ENCODE data around the gene INO80. TPM values are rescaled to one million over a fixed set of nuclear protein-coding genes. Genes with fewer than 3 reads are reported as not detected.

INO80 gene
- total RNA-seq, 1 experiment from 2014 or later: 27.3 TPM

GRCh38 chr15:41031232-41032078 lies 84.6 kb downstream of the INO80 start:
- H3K27ac ChIP-seq (ENCODE audit: low read depth, low read length, poor library complexity, severe bottlenecking): no peak overlapping the region
- no peaks in the 10 kb centered on the region for H3K9me3 ChIP-seq (ENCODE audit: low read depth, low read length, poor library complexity, severe bottlenecking)
- intact Hi-C loops (cut with micrococcal nuclease; ENCODE audit: unreplicated experiment): no loop called here
- BruUV-seq (replicated peaks): no TSS peak
- H3K4me1 ChIP-seq (ENCODE audit: insufficient read depth, low read length, poor library complexity, severe bottlenecking): peaks cover 9% of the 10 kb centered on the region
- POLR2A ChIA-PET (ENCODE audit: low non-redundant PET): no interaction called here
- DNase-seq (ENCODE audit: low spot score): no peak
- H3K4me3 ChIP-seq (ENCODE audit: low read depth, low read length, poor library complexity, severe bottlenecking): no peak overlapping the region
- TF ChIP-seq EZH2 (IDR thresholded peaks at IDR 0.05; ENCODE audit: borderline replicate concordance, low read depth, low read length, poor library complexity, severe bottlenecking): no peak
- no peak for TF ChIP-seq CTCF (conservative IDR thresholded peaks at IDR 0.05; ENCODE audit: low read depth, low read length)
- CTCF ChIA-PET: no interaction called here
- H3K36me3 ChIP-seq (ENCODE audit: insufficient read depth, low read length, poor library complexity, severe bottlenecking): peaks cover 24% of the 10 kb centered on the region
- no peaks in the 10 kb centered on the region for H3K27me3 ChIP-seq (replicated peaks; ENCODE audit: insufficient read depth, low read depth, low read length, poor library complexity)

- ChIA-PET CTCF (no interaction called here), POLR2A (ENCODE audit: low non-redundant PET) (no interaction called here)
- Histone ChIP-seq H3K27ac (ENCODE audit: low read depth, low read length, poor library complexity, severe bottlenecking) (no peak overlapping the region), H3K36me3 (ENCODE audit: insufficient read depth, low read length, poor library complexity, severe bottlenecking) (peaks cover 25% of the 10 kb centered on the region), H3K4me1 (ENCODE audit: insufficient read depth, low read length, poor library complexity, severe bottlenecking) (peaks cover 11% of the 10 kb centered on the region), H3K27me3 (replicated peaks; ENCODE audit: insufficient read depth, low read depth, low read length, poor library complexity) (no peaks in the 10 kb centered on the region), H3K9me3 (ENCODE audit: low read depth, low read length, poor library complexity, severe bottlenecking) (no peaks in the 10 kb centered on the region), H3K4me3 (ENCODE audit: low read depth, low read length, poor library complexity, severe bottlenecking) (no peak overlapping the region)
- no peak for DNase-seq (ENCODE audit: low spot score)
- intact Hi-C loops (cut with micrococcal nuclease; ENCODE audit: unreplicated experiment): no loop called here
- TF ChIP-seq CTCF (conservative IDR thresholded peaks at IDR 0.05; ENCODE audit: low read depth, low read length) (no peak), EZH2 (IDR thresholded peaks at IDR 0.05; ENCODE audit: borderline replicate concordance, low read depth, low read length, poor library complexity, severe bottlenecking) (no peak)
- no TSS peak for BruUV-seq (replicated peaks)
Measured at GRCh38 chr15:41028853-41029252, 87.2 kb downstream of the INO80 start.

- TF ChIP-seq EZH2 (IDR thresholded peaks at IDR 0.05; ENCODE audit: borderline replicate concordance, low read depth, low read length, poor library complexity, severe bottlenecking) (no peak), CTCF (conservative IDR thresholded peaks at IDR 0.05; ENCODE audit: low read depth, low read length) (no peak)
- Histone ChIP-seq H3K4me3 (ENCODE audit: low read depth, low read length, poor library complexity, severe bottlenecking) (no peak overlapping the region), H3K4me1 (ENCODE audit: insufficient read depth, low read length, poor library complexity, severe bottlenecking) (peaks cover 2% of the 10 kb centered on the region), H3K27ac (ENCODE audit: low read depth, low read length, poor library complexity, severe bottlenecking) (no peak overlapping the region), H3K27me3 (replicated peaks; ENCODE audit: insufficient read depth, low read depth, low read length, poor library complexity) (no peaks in the 10 kb centered on the region), H3K9me3 (ENCODE audit: low read depth, low read length, poor library complexity, severe bottlenecking) (no peaks in the 10 kb centered on the region), H3K36me3 (ENCODE audit: insufficient read depth, low read length, poor library complexity, severe bottlenecking) (peaks cover 34% of the 10 kb centered on the region)
- intact Hi-C loops (cut with micrococcal nuclease; ENCODE audit: unreplicated experiment): no loop called here
- CTCF ChIA-PET: interaction anchor here (0.6 kb wide), 1 partner anchor 17 kb away, joined by 3 read pairs; no protein-coding TSS in a partner anchor
- POLR2A ChIA-PET (ENCODE audit: low non-redundant PET): no interaction called here
- BruUV-seq (replicated peaks): no TSS peak
- DNase-seq (ENCODE audit: low spot score): no peak
Measured at GRCh38 chr15:41025393-41025792, 90.7 kb downstream of the INO80 start.

All from A673 (cell line).